Right lobe of liver (tissue), 6 donors: ENCODE data around the gene SCAPER. TPM values are rescaled to one million over a fixed set of nuclear protein-coding genes. Genes with fewer than 3 reads are reported as not detected.
A peak's percentile ranks its signal among the peaks of the same experiment; 100 is the strongest.

Experiments
- ATAC-seq, 4 donors: fragments of 200-7000 bp; cut with Tn5 transposase; one replicate each; pipeline ENCODE4 v1.9.1; 2020; ENCODE audit warnings: mild to moderate bottlenecking in 4 of 4, moderate library complexity in 4 of 4
- DNase-seq, 3 donors: peaks; one replicate each; pipeline ENCODE4 v3.0.0-alpha.2; 2020
- H3K27ac ChIP-seq, 3 donors: fragments of 200-600 bp; one replicate each; pipeline ENCODE4 v1.8.0; 2022
- H3K27me3 ChIP-seq, 2 donors: fragments of 200-600 bp; one replicate each; pipeline ENCODE4 v1.8.0; 2022
- H3K36me3 ChIP-seq, 4 donors: fragments of 200-600 bp; sonication (generic) in 1 of 4; one replicate each; pipeline versions ENCODE4 v1.5.1 to v1.8.0; 2017 to 2022; ENCODE audit warnings: control low read depth in 1 of 4
- H3K4me1 ChIP-seq, 4 donors: fragments of 200-600 bp; sonication (generic) in 1 of 4; one replicate each; pipeline versions ENCODE4 v1.5.1 to v1.8.0; 2017 to 2022; ENCODE audit warnings: control low read depth in 1 of 4
- H3K4me3 ChIP-seq, 3 donors: fragments of 200-600 bp; one replicate each; pipeline ENCODE4 v1.8.0; 2022
- H3K9me3 ChIP-seq, 4 donors: fragments of 200-600 bp; sonication (generic) in 1 of 4; one replicate each; pipeline versions ENCODE4 v1.5.1 to v1.8.0; 2017 to 2022; ENCODE audit warnings: control low read depth in 1 of 4
- CTCF ChIP-seq, 4 donors: fragments of 200-600 bp in 3 of 4; fragments of 450-650 bp in 1 of 4; IDR thresholded peaks; one replicate each; pipeline versions ENCODE4 v1.5.1 to v1.8.0; 2016 to 2022; ENCODE audit warnings: antibody characterized with exemption in 4 of 4, mild to moderate bottlenecking in 2 of 4
- POLR2A ChIP-seq: fragments of 450-650 bp; IDR thresholded peaks from one replicate; pipeline ENCODE4 v1.6.1; 2017; ENCODE audit warnings: antibody characterized with exemption, mild to moderate bottlenecking
- WGBS: methylation state at CpG from one replicate; pipeline ENCODE4 v1.1.6; 2018; ENCODE audit warnings: low coverage, low lambda C conversion rate; ENCODE audit not compliant: insufficient coverage; ENCODE audit errors: missing lambda C conversion rate; 5-methylcytosine and 5-hydroxymethylcytosine counted together
- intact Hi-C, 2 donors: fragments of 100-400 bp; cut with DNase I; formaldehyde crosslinking; loops; one replicate each; pipeline versions ENCODE4 v1.11.2 to v1.14.1; 2022
- total RNA-seq, 6 experiments: library from RNA; depleted of rRNA in 2 of 6; stranded (reverse); fragments of >200 nt in 2 of 6; fragmentation: NEBNext Ultra II Directional in 3 of 6; extraction: Animal tissue kit (Norgen Biotek cat#: 25700) in 3 of 6; gene quantifications; one replicate each; pipeline versions ENCODE4 v1.1.0 to v1.2.4, GENCODE V29; 2016 to 2023
- donor health status: DM: no; HTN: yes; CAD: no.
- donor health status: DM: no; HTN: no; CAD: no.
- donor health status: DM: no; HTN: no; CAD: no.
- donor health status: DM: no; HTN: yes; CAD: no.
- donor health status: DM: no; HTN: yes; CAD: no.

Gene SCAPER
- total RNA-seq, 6 experiments from 2014 or later = 6.7 to 17.3 (median 10.4) TPM

GRCh38 chr15:76381366-76381765, 523.8 kb downstream of the SCAPER start:
- Histone ChIP-seq H3K4me1 (peaks cover 0 to 15% (median 7%) of the 10 kb centered on the region in 4 donors), H3K9me3 (no peaks in the 10 kb centered on the region), H3K4me3 (no peak overlapping the region), H3K27ac (no peak overlapping the region), H3K27me3 (no peaks in the 10 kb centered on the region), H3K36me3 (no peaks in the 10 kb centered on the region)
- ATAC-seq (no peak), DNase-seq (no peak)
- TF ChIP-seq CTCF (IDR thresholded peaks at IDR 0.05) (no peak), POLR2A (no peak)
- intact Hi-C loops = no loop called here
- WGBS = 84% methylated on average over 4 of the region's 4 CpGs

- Histone ChIP-seq H3K4me1 (peaks cover 0 to 20% (median 7%) of the 10 kb centered on the region in 4 donors), H3K27me3 (no peaks in the 10 kb centered on the region), H3K9me3 (no peaks in the 10 kb centered on the region), H3K4me3 (no peak overlapping the region), H3K36me3 (no peaks in the 10 kb centered on the region), H3K27ac (no peak overlapping the region)
- ATAC-seq (no peak), DNase-seq (no peak)
- WGBS = 100% methylated on average over 1 of the region's 1 CpG
- intact Hi-C loops = no loop called here
- no peak for TF ChIP-seq POLR2A
- TF ChIP-seq CTCF (IDR thresholded peaks at IDR 0.05) = no peak
Measured at GRCh38 chr15:76380249-76380648, 524.9 kb downstream of the SCAPER start.

- WGBS = 100% methylated on average over 1 of the region's 1 CpG
- Histone ChIP-seq H3K4me1 (peaks cover 0 to 20% (median 7%) of the 10 kb centered on the region in 4 donors), H3K9me3 (no peaks in the 10 kb centered on the region), H3K4me3 (no peak overlapping the region), H3K36me3 (no peaks in the 10 kb centered on the region), H3K27me3 (no peaks in the 10 kb centered on the region), H3K27ac (no peak overlapping the region)
- DNase-seq = no peak
- no peak for ATAC-seq
- no peak for TF ChIP-seq POLR2A
- no peak for TF ChIP-seq CTCF (IDR thresholded peaks at IDR 0.05)
- intact Hi-C loops = no loop called here
Measured at GRCh38 chr15:76378691-76379090, 526.4 kb downstream of the SCAPER start.

- no peak for DNase-seq
- TF ChIP-seq CTCF (IDR thresholded peaks at IDR 0.05) (no peak), POLR2A (no peak)
- ATAC-seq = no peak
- Histone ChIP-seq H3K36me3 (no peaks in the 10 kb centered on the region), H3K27me3 (no peaks in the 10 kb centered on the region), H3K4me1 (peaks cover 0 to 20% (median 7%) of the 10 kb centered on the region in 4 donors), H3K4me3 (no peak overlapping the region), H3K9me3 (no peaks in the 10 kb centered on the region), H3K27ac (no peak overlapping the region)
- intact Hi-C loops = no loop called here
Measured at GRCh38 chr15:76377751-76378150, 527.4 kb downstream of the SCAPER start.

GRCh38 chr15:76377217-76377616, 527.9 kb downstream of the SCAPER start:
- no peak for TF ChIP-seq POLR2A
- no peak for TF ChIP-seq CTCF (IDR thresholded peaks at IDR 0.05)
- intact Hi-C loops = no loop called here
- WGBS = 14% methylated on average over 2 of the region's 2 CpGs

More at GRCh38 chr15:76377217-76377616, 527.9 kb downstream of the SCAPER start:
- no peaks in the 10 kb centered on the region for H3K36me3 ChIP-seq
- no peaks in the 10 kb centered on the region for H3K9me3 ChIP-seq
- no peak overlapping the region for H3K27ac ChIP-seq
- no peaks in the 10 kb centered on the region for H3K27me3 ChIP-seq
- DNase-seq (peak in 1 of 3 donors; percentile 19), ATAC-seq (peak; percentile 76 to 94 (median 86))
- no peak overlapping the region for H3K4me3 ChIP-seq
- peaks cover 0 to 20% (median 7%) of the 10 kb centered on the region in 4 donors for H3K4me1 ChIP-seq
